ENCODE results near the gene SPEG. TPM values are rescaled to one million over a fixed set of nuclear protein-coding genes. Genes with fewer than 3 reads are reported as not detected.

The SPEG gene
- total and polyA plus RNA-seq, 2 experiments from 2014 or later = 12.6 to 32.4 TPM

DNA sequence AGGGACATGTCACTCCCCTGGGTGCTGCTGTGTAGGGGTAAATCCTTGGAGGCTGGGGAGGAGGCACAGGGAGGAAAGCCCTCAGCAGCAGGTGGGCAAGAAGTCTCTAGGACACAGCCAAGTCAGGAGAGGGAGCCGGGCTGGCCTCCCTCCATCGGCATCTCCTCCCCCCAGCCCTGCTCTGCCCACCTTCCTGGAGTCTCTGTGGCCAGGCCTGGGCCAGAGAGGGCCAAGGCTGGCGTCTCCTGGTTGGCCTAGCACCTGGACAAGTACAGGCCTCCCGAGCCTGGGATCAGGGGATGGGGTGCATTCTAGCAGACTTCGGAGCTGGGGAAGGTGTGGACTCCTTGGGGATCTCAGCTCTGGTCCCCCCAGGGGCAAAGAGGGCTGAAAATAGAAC is 1.8 kb downstream of the SPEG start:
- Mint-ChIP-seq H3K4me3 (no peak overlapping the region), H3K9me3 (no peaks in the 10 kb centered on the region), H3K4me1 (peaks cover 12% of the 10 kb centered on the region), H3K36me3 (ENCODE audit: low read depth) (no peaks in the 10 kb centered on the region; the same call in 2 of the 3 replicates), H3K27ac (no peak overlapping the region), H3K27me3 (ENCODE audit: insufficient read depth, low read depth, poor library complexity) (peaks cover 20% of the 10 kb centered on the region)
- H3K9me2 ChIP-seq (ENCODE audit: insufficient read depth) = no peaks in the 10 kb centered on the region
- H3K36me3 ChIP-seq (ENCODE audit: insufficient read depth) = no peaks in the 10 kb centered on the region
- H3K27me3 ChIP-seq (ENCODE audit: insufficient read depth) = peaks cover 57% of the 10 kb centered on the region
- no peak overlapping the region for H3K4me3 ChIP-seq
- no peak overlapping the region for H2AFZ ChIP-seq
- H3K4me1 ChIP-seq (ENCODE audit: insufficient read depth) = no peaks in the 10 kb centered on the region; the same call in 1 of the 2 replicates
- TF ChIP-seq, protein P1, sequence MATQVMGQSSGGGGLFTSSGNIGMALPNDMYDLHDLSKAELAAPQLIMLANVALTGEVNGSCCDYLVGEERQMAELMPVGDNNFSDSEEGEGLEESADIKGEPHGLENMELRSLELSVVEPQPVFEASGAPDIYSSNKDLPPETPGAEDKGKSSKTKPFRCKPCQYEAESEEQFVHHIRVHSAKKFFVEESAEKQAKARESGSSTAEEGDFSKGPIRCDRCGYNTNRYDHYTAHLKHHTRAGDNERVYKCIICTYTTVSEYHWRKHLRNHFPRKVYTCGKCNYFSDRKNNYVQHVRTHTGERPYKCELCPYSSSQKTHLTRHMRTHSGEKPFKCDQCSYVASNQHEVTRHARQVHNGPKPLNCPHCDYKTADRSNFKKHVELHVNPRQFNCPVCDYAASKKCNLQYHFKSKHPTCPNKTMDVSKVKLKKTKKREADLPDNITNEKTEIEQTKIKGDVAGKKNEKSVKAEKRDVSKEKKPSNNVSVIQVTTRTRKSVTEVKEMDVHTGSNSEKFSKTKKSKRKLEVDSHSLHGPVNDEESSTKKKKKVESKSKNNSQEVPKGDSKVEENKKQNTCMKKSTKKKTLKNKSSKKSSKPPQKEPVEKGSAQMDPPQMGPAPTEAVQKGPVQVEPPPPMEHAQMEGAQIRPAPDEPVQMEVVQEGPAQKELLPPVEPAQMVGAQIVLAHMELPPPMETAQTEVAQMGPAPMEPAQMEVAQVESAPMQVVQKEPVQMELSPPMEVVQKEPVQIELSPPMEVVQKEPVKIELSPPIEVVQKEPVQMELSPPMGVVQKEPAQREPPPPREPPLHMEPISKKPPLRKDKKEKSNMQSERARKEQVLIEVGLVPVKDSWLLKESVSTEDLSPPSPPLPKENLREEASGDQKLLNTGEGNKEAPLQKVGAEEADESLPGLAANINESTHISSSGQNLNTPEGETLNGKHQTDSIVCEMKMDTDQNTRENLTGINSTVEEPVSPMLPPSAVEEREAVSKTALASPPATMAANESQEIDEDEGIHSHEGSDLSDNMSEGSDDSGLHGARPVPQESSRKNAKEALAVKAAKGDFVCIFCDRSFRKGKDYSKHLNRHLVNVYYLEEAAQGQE (IDR thresholded peaks at IDR 0.05; ENCODE audit: unreplicated experiment) = no peak
- TF ChIP-seq ZNF331 (CRISPR knock-in tag; IDR thresholded peaks at IDR 0.05; ENCODE audit: low read depth) = no peak
- no peak for TF ChIP-seq JUNB (IDR thresholded peaks at IDR 0.05; ENCODE audit: unreplicated experiment)
- no peak for TF ChIP-seq EZH2 (IDR thresholded peaks at IDR 0.05; ENCODE audit: low read depth, unreplicated experiment)
- no peak for TF ChIP-seq NANOG (IDR thresholded peaks at IDR 0.05; ENCODE audit: borderline replicate concordance)
- no peak for TF ChIP-seq STAT1 (IDR thresholded peaks at IDR 0.05; ENCODE audit: unreplicated experiment)
- TF ChIP-seq EZH2phosphoT487 (IDR thresholded peaks at IDR 0.05; ENCODE audit: unreplicated experiment) = no peak
- TF ChIP-seq, protein P2, sequence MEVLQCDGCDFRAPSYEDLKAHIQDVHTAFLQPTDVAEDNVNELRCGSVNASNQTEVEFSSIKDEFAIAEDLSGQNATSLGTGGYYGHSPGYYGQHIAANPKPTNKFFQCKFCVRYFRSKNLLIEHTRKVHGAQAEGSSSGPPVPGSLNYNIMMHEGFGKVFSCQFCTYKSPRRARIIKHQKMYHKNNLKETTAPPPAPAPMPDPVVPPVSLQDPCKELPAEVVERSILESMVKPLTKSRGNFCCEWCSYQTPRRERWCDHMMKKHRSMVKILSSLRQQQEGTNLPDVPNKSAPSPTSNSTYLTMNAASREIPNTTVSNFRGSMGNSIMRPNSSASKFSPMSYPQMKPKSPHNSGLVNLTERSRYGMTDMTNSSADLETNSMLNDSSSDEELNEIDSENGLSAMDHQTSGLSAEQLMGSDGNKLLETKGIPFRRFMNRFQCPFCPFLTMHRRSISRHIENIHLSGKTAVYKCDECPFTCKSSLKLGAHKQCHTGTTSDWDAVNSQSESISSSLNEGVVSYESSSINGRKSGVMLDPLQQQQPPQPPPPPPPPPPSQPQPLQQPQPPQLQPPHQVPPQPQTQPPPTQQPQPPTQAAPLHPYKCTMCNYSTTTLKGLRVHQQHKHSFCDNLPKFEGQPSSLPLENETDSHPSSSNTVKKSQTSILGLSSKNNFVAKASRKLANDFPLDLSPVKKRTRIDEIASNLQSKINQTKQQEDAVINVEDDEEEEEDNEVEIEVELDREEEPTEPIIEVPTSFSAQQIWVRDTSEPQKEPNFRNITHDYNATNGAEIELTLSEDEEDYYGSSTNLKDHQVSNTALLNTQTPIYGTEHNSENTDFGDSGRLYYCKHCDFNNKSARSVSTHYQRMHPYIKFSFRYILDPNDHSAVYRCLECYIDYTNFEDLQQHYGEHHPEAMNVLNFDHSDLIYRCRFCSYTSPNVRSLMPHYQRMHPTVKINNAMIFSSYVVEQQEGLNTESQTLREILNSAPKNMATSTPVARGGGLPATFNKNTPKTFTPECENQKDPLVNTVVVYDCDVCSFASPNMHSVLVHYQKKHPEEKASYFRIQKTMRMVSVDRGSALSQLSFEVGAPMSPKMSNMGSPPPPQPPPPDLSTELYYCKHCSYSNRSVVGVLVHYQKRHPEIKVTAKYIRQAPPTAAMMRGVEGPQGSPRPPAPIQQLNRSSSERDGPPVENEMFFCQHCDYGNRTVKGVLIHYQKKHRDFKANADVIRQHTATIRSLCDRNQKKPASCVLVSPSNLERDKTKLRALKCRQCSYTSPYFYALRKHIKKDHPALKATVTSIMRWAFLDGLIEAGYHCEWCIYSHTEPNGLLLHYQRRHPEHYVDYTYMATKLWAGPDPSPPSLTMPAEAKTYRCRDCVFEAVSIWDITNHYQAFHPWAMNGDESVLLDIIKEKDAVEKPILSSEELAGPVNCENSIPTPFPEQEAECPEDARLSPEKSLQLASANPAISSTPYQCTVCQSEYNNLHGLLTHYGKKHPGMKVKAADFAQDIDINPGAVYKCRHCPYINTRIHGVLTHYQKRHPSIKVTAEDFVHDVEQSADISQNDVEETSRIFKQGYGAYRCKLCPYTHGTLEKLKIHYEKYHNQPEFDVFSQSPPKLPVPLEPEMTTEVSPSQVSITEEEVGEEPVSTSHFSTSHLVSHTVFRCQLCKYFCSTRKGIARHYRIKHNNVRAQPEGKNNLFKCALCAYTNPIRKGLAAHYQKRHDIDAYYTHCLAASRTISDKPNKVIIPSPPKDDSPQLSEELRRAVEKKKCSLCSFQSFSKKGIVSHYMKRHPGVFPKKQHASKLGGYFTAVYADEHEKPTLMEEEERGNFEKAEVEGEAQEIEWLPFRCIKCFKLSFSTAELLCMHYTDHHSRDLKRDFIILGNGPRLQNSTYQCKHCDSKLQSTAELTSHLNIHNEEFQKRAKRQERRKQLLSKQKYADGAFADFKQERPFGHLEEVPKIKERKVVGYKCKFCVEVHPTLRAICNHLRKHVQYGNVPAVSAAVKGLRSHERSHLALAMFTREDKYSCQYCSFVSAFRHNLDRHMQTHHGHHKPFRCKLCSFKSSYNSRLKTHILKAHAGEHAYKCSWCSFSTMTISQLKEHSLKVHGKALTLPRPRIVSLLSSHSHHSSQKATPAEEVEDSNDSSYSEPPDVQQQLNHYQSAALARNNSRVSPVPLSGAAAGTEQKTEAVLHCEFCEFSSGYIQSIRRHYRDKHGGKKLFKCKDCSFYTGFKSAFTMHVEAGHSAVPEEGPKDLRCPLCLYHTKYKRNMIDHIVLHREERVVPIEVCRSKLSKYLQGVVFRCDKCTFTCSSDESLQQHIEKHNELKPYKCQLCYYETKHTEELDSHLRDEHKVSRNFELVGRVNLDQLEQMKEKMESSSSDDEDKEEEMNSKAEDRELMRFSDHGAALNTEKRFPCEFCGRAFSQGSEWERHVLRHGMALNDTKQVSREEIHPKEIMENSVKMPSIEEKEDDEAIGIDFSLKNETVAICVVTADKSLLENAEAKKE (CRISPR knock-in tag; IDR thresholded peaks at IDR 0.05) = no peak
- TF ChIP-seq, protein P3, sequence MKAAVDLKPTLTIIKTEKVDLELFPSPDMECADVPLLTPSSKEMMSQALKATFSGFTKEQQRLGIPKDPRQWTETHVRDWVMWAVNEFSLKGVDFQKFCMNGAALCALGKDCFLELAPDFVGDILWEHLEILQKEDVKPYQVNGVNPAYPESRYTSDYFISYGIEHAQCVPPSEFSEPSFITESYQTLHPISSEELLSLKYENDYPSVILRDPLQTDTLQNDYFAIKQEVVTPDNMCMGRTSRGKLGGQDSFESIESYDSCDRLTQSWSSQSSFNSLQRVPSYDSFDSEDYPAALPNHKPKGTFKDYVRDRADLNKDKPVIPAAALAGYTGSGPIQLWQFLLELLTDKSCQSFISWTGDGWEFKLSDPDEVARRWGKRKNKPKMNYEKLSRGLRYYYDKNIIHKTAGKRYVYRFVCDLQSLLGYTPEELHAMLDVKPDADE (IDR thresholded peaks at IDR 0.05) = no peak
- TF ChIP-seq CREB1 (CRISPR knock-in tag; IDR thresholded peaks at IDR 0.05; ENCODE audit: low read depth) = no peak
- TF ChIP-seq ZNF114 (CRISPR knock-in tag; IDR thresholded peaks at IDR 0.05) = no peak
- no peak for TF ChIP-seq POLR2AphosphoS5 (IDR thresholded peaks at IDR 0.05; ENCODE audit: low read depth)
- TF ChIP-seq, protein P4, sequence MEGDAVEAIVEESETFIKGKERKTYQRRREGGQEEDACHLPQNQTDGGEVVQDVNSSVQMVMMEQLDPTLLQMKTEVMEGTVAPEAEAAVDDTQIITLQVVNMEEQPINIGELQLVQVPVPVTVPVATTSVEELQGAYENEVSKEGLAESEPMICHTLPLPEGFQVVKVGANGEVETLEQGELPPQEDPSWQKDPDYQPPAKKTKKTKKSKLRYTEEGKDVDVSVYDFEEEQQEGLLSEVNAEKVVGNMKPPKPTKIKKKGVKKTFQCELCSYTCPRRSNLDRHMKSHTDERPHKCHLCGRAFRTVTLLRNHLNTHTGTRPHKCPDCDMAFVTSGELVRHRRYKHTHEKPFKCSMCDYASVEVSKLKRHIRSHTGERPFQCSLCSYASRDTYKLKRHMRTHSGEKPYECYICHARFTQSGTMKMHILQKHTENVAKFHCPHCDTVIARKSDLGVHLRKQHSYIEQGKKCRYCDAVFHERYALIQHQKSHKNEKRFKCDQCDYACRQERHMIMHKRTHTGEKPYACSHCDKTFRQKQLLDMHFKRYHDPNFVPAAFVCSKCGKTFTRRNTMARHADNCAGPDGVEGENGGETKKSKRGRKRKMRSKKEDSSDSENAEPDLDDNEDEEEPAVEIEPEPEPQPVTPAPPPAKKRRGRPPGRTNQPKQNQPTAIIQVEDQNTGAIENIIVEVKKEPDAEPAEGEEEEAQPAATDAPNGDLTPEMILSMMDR (conservative IDR thresholded peaks at IDR 0.05; ENCODE audit: low read depth in 2 of 2) = no peak
- H3F3A ChIP-seq (replicated peaks; ENCODE audit: low read depth) = no peaks in the 10 kb centered on the region
- H3K79me2 ChIP-seq (replicated peaks; ENCODE audit: insufficient read depth) = no peaks in the 10 kb centered on the region
- H3K27ac ChIP-seq (ENCODE audit: low read depth) = no peak overlapping the region
- H3K4me2 ChIP-seq = no peak overlapping the region
- DNase-seq (ENCODE audit: low spot score) (no peak), ATAC-seq (no peak)
- H4K20me1 ChIP-seq (replicated peaks; ENCODE audit: insufficient read depth) = no peaks in the 10 kb centered on the region

All from GM23338 (cell line).